Activated T-cell treated with anti-CD3 and anti-CD28 coated beads, Interleukin-2, amount 50 U/mL, for 1 hour (primary cell): ENCODE measurements around the gene SOX15.

Source experiments
- DNase-seq: peaks from one replicate; pipeline ENCODE4 v3.0.0-alpha.2; 2020

SOX15 gene

GRCh38 chr17:7576432-7576937 is 13.4 kb downstream of the SOX15 start:
- no peak for DNase-seq

- no peak for DNase-seq
These were observed 13.9 kb downstream of the SOX15 start for GRCh38 chr17:7575959-7576358.

DNA sequence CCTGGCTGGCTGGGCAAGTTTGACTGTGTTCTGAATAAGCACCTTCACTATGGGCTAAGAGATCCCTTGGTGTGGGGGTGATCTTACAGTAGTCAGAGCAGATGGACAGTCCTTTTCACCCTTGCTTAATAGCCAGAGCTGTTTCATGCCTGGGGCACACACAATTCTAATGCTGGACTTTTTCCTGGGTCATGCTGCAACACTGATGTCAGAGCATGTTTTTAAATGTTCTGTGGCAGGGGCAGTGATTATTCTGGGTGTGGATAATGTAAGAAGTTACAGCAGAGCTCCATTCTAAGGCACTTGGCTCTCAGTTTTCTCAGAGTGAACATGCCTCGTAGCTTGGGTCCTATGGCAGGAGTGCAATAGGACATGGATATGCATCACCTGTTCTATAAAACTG is 14.4 kb downstream of the SOX15 start:
- no peak for DNase-seq

GRCh38 chr17:7574176-7574953 is 15.5 kb downstream of the SOX15 start:
- DNase-seq: no peak

GRCh38 chr17:7573324-7574080 is 16.4 kb downstream of the SOX15 start:
- peak; percentile 87 for DNase-seq

GRCh38 chr17:7572588-7573323 is 17.1 kb downstream of the SOX15 start:
- peak; percentile 100 for DNase-seq

GRCh38 chr17:7572338-7572587 is 17.6 kb downstream of the SOX15 start:
- no peak for DNase-seq

- DNase-seq: no peak
These were observed 19.5 kb downstream of the SOX15 start for GRCh38 chr17:7570351-7570750.

DNA sequence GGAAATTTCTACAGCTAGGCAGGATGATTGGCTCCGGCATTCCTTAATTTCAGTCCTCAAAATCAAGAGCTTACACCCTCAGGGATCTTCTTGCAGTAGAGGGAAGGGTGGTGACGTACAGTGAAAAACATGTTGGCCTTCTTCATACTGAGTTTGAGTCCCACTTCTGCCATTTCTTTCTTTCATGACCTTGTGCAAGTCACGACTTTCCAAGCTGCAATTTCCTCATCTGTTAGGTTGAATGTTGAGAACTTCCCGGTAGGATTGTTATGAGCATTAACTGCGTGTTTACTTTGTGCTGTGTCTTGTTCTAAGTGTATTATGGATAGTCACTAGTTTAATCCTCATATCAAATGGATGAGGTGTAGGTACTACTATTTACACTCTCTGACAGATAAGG is 20.3 kb downstream of the SOX15 start:
- no peak for DNase-seq

DNA sequence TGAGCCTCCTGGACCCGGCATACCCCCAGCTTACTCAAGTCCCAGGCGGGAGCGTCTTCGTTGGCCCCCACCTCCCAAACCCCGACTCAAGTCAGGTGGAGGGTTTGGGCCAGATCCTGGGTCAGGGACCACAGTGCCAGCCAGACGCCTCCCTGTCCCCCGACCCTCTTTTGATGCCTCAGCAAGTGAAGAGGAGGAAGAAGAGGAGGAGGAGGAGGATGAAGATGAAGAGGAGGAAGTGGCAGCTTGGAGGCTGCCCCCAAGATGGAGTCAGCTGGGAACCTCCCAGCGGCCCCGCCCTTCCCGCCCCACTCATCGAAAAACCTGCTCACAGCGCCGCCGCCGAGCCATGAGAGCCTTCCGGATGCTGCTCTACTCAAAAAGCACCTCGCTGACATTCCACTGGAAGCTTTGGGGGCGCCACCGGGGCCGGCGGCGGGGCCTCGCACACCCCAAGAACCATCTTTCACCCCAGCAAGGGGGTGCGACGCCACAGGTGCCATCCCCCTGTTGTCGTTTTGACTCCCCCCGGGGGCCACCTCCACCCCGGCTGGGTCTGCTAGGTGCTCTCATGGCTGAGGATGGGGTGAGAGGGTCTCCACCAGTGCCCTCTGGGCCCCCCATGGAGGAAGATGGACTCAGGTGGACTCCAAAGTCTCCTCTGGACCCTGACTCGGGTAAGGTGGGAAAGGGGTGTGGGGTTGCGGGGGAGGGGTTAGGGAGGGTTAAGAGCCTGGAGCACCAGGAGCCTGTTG is 26.6 kb downstream of the SOX15 start:
- no peak for DNase-seq

DNA sequence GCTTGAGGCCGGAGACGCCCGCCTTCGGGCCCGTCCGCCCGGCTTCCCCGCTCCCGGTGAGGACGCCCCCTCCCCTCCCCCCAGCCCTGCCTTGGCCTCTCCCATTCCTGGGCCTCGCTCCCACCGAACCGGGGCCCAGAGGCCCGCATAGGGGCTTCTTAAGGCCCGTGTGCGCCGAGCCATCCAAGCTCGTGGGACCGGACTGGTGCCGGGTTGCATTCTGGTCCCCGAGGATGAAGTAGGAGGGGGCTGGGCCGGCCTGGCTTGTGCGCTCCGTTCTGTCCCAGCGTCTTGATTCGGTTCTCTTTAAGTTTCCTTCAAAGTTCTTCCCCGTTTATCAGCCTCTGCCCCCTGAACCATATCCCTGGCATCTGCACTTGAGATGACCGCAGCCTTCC is 27.7 kb downstream of the SOX15 start:
- DNase-seq: no peak

DNA sequence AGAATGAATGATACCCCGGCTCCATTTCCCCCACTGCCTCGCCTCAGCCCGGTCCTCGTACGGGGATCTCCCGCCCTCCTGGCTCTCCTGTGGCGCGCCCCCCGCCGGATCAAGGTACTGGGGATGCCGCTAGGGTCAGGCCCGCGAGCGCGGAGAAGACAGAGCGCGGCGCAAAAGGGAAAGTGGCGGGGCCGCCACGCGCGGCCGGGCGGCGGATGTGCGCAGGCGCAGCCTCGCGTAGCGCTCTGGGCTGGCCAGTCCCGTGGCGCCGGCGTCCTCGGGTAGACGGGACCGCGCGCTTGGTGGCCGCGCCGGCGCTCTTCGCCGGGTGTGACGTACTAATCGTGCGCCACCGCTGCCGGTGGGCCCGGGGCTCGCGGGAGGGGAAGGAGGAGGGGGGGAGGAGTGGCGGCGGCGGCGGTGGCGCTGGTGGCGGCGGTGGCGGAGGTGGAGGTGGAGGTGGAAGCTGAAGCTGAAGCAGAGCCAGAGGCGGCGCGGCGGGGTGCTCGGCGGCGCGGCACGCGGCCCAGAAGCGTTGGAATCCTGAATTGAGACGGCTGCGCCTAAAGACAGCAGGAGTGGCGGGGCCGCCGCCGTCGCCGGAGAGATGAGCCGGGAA is 28.2 kb downstream of the SOX15 start, which contains the start of gene SENP3:
Gene SENP3, plus strand, starts transcription at position 331 of the 619 bp plus-strand sequence. CDS start 1,158 bp downstream, outside the sequence.
- DNase-seq: peak; percentile 90

DNA sequence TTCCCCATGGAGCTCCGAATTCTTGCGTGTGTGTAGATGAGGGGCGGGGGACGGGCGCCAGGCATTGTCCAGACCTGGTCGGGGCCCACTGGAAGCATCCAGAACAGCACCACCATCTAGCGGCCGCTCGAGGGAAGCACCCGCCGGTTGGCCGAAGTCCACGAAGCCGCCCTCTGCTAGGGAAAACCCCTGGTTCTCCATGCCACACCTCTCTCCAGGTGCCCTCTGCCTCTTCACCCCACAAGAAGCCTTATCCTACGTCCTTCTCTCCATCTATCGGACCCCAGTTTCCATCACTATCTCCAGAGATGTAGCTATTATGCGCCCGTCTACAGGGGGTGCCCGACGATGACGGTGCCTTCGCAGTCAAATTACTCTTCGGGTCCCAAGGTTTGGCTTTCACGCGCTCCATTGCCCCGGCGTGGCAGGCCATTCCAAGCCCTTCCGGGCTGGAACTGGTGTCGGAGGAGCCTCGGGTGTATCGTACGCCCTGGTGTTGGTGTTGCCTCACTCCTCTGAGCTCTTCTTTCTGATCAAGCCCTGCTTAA is 28.8 kb downstream of the SOX15 start:
- peak; percentile 81 for DNase-seq

GRCh38 chr17:7560172-7561027 is 29.5 kb downstream of the SOX15 start:
- peak; percentile 62 for DNase-seq

DNA sequence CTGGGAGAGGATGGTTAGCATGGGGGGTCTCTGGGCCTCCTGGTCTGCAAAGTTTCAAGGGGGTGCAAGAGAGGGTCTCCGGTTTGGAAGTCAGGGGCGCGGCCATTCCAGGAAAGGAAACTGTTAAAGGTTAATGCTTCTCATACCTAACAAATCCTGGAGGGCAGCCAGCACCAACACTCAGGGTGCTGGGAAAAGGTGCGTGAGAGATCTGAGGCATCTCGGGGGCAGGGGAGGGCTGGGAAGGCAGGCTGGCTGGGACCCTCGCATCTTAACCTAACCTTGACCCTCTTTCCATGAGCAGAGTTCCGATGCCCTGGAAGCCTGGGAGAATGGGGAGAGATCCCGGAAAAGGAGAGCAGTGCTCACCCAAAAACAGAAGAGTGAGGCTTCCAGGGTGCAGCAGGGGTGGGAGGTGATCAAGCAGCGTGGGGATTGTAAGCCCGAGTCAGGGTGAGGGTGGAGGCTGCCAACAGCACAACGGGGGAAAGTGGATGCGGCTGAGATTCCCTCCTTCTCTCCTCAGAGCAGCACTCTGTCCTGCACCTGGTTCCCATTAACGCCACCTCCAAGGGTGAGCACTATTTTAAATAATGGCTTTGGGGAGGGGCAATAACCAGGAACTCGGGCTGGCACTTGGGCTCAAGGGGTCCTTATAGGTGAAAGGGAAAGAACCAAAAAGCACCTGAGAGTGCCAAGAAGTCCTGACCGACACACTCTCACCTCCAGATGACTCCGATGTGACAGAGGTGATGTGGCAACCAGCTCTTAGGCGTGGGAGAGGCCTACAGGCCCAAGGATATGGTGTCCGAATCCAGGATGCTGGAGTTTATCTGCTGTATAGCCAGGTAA is 30.3 kb downstream of the SOX15 start:
- no peak for DNase-seq

DNA sequence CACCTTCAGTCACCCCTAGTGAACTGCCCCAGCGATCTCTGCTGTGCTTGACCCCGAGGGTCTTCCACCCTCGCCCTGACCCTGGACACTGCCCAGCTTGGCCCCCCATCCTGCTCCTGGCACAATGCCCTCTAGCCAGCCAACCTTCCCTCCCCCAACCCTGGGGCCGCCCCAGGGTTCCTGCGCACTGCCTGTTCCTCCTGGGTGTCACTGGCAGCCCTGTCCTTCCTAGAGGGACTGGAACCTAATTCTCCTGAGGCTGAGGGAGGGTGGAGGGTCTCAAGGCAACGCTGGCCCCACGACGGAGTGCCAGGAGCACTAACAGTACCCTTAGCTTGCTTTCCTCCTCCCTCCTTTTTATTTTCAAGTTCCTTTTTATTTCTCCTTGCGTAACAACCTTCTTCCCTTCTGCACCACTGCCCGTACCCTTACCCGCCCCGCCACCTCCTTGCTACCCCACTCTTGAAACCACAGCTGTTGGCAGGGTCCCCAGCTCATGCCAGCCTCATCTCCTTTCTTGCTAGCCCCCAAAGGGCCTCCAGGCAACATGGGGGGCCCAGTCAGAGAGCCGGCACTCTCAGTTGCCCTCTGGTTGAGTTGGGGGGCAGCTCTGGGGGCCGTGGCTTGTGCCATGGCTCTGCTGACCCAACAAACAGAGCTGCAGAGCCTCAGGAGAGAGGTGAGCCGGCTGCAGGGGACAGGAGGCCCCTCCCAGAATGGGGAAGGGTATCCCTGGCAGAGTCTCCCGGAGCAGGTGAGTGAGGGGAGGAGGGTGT is 31.2 kb downstream of the SOX15 start, which contains the start of gene TNFSF13:
Gene TNFSF13, plus strand, starts transcription at position 207 of the 776 bp plus-strand sequence. Its CDS starts 290 bp downstream, at position 497.
- no peak for DNase-seq

- no peak for DNase-seq
These were observed 31.9 kb downstream of the SOX15 start for GRCh38 chr17:7557775-7558543.

DNA sequence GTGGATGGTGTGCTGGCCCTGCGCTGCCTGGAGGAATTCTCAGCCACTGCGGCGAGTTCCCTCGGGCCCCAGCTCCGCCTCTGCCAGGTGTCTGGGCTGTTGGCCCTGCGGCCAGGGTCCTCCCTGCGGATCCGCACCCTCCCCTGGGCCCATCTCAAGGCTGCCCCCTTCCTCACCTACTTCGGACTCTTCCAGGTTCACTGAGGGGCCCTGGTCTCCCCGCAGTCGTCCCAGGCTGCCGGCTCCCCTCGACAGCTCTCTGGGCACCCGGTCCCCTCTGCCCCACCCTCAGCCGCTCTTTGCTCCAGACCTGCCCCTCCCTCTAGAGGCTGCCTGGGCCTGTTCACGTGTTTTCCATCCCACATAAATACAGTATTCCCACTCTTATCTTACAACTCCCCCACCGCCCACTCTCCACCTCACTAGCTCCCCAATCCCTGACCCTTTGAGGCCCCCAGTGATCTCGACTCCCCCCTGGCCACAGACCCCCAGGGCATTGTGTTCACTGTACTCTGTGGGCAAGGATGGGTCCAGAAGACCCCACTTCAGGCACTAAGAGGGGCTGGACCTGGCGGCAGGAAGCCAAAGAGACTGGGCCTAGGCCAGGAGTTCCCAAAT is 32.6 kb downstream of the SOX15 start:
- no peak for DNase-seq
